ENCODE measurements around the gene MORN1.

Gene MORN1

DNA sequence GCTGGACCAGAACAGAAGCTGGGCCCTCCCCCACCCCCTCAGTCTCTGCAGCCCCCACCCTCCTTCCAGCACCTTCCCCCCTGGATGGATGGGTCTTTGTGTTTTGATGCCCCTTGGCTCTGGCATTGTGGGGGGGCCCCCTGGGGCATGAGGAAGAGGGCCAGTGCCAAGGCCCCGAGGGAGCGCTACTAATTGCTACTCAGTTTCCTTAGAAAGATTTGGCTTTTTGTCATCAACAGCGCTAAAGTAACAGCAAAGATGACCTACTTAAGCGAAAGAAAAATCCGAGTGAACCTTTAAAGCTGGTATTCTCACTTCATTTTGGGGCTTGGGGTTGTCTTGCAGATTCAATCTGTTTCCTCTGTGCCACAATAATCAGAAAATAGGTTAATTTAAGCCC lies 99.8 kb downstream of the MORN1 start:
- no peak overlapping the region for H3K4me3 ChIP-seq (ENCODE audit: low read depth, low read length)
- TF ChIP-seq CTCF (IDR thresholded peaks at IDR 0.05; ENCODE audit: insufficient read depth, low read depth, low read length, missing control alignments) = no peak
- DNase-seq (ENCODE audit: low read depth) = no peak

DNA sequence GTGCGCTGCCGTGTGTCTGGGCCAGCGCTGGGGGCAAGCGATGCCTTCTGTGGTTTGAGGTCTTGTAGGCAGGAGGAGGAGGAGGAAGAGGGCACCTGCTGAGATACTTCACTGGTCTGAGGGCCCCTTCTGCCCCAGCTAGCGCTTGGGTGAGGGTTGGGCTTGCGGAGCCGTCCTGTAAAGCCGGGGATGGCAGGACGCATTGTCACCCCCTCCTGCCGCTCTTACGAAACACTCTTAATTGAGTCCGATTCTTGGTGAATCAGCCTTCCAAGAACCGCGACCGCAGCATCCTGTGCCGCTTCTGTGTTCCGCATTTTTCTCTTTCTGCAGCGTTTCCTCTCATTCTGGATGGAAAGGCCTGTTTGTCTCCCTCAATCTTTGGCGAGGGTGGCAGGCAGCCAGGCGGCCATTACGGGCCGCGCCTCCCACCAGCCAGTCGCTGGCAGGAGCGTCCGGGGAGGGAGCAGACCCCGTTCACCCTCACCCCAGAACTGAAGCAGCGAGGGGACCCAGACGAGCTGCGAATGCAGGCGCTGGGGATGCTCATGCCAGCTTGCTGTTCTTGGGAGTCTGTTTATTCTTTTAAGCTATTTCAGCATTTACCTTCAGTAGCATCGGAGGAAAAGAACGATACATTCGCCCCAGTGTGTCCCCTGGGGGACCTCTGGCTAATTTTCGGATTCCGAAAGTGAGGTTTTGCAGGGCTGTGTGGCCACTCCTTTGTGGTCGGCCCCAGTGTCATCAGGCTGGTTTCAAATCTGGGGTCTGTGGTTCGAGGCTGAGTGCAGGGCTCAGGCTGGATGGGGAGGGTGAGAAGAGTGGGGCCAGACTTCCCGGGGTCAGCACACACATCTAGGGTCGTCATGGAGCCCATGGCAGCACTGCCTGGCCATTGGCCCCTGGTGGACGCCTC lies 100.5 kb downstream of the MORN1 start:
- TF ChIP-seq CTCF (IDR thresholded peaks at IDR 0.05; ENCODE audit: insufficient read depth, low read depth, low read length, missing control alignments) = no peak
- peak overlapping the region; percentile 26 for H3K4me3 ChIP-seq (ENCODE audit: low read depth, low read length)
- DNase-seq (ENCODE audit: low read depth) = peak; percentile 76

GRCh38 chr1:2290171-2290578 lies 101.2 kb downstream of the MORN1 start:
- TF ChIP-seq CTCF (IDR thresholded peaks at IDR 0.05; ENCODE audit: insufficient read depth, low read depth, low read length, missing control alignments) = no peak
- H3K4me3 ChIP-seq (ENCODE audit: low read depth, low read length) = peak overlapping the region; percentile 26; the same call in 1 of the 2 replicates
- DNase-seq (ENCODE audit: low read depth) = no peak

DNA sequence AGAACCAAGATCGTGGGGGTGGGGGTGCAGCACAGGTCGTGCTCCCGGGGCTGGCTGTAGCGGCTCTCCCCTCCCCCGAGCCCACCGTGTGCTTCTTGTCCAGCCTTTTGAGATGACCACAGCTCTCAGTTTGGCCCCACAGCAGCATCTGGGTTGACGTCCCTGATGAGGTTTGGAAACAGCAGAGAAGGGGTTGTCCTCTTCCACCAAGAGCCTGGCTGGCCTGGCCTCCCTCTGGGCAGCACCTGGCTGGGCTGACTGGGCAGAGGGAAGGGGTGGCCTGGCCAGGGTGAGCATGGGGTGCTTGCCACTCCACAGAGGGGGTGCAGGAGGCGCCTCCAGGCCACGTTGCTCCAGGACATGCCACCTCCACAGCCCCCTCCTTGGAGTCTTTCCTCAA lies 101.7 kb downstream of the MORN1 start:
- no peak for TF ChIP-seq CTCF (IDR thresholded peaks at IDR 0.05; ENCODE audit: insufficient read depth, low read depth, low read length, missing control alignments)
- no peak overlapping the region for H3K4me3 ChIP-seq (ENCODE audit: low read depth, low read length)
- no peak for DNase-seq (ENCODE audit: low read depth)

DNA sequence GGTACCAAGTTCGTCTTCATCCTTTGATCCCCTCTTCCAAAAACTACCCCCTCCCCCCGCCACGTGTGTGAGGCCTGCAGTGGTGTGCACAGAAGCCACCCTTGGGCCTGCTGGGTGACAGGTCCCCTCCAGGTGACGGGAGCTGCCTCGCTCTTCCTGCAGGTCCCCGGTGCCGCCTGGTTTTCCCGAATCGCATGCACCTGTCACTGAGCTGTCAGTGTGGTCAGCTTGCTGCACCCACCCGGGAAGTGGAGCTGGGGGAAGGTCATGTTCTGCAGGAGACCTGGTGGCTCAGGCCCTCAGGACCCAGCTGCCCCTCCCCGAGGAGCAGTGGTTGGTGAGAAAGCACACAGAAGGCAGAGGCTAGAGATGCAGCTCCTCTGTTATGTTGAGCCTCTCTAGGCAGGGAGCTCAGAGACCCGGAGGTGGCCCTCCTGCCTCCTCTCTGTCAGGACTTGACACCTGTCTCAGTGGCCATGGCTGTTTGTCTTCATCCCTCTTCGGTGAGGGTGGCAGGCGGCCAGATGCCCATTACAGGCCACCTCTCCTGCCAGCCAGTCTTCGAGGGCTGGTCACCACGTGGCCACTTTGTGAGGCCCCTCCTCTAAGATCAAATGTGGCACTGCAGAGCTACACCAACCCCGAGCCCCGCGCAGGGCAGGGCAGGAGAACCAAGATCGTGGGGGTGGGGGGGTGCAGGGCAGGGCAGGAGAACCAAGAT lies 102.4 kb downstream of the MORN1 start:
- no peak overlapping the region for H3K4me3 ChIP-seq (ENCODE audit: low read depth, low read length)
- no peak for TF ChIP-seq CTCF (IDR thresholded peaks at IDR 0.05; ENCODE audit: insufficient read depth, low read depth, low read length, missing control alignments)
- no peak for DNase-seq (ENCODE audit: low read depth)

GRCh38 chr1:2288311-2288710 lies 103.0 kb downstream of the MORN1 start:
- H3K4me3 ChIP-seq (ENCODE audit: low read depth, low read length) = no peak overlapping the region
- no peak for DNase-seq (ENCODE audit: low read depth)
- no peak for TF ChIP-seq CTCF (IDR thresholded peaks at IDR 0.05; ENCODE audit: insufficient read depth, low read depth, low read length, missing control alignments)
